Measurements from ENCODE around the gene EFNA5.

DNA sequence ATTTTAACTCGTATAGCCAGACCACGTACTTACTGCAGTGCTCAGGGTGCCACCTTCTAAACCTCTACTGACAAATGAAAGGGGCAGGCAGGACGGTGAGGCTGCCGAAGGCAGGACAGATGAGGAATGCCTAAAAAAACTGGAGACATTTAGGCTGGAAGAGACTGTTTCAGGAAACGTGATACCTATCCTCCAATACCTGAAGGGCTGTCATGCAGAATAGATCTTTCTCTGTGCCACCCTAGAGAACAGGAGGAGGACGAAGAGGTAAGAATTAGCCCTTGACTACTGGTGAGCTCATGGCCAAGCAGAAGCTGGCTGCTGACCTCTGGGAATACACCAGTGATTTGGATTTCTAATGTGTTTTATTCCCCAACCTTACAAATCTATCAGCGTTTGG is 139.4 kb downstream of the EFNA5 start:
- TF ChIP-seq SMC3 (conservative IDR thresholded peaks at IDR 0.05; ENCODE audit: poor library complexity): no peak
- TF ChIP-seq, protein P1, sequence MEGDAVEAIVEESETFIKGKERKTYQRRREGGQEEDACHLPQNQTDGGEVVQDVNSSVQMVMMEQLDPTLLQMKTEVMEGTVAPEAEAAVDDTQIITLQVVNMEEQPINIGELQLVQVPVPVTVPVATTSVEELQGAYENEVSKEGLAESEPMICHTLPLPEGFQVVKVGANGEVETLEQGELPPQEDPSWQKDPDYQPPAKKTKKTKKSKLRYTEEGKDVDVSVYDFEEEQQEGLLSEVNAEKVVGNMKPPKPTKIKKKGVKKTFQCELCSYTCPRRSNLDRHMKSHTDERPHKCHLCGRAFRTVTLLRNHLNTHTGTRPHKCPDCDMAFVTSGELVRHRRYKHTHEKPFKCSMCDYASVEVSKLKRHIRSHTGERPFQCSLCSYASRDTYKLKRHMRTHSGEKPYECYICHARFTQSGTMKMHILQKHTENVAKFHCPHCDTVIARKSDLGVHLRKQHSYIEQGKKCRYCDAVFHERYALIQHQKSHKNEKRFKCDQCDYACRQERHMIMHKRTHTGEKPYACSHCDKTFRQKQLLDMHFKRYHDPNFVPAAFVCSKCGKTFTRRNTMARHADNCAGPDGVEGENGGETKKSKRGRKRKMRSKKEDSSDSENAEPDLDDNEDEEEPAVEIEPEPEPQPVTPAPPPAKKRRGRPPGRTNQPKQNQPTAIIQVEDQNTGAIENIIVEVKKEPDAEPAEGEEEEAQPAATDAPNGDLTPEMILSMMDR (IDR thresholded peaks at IDR 0.05; ENCODE audit: poor library complexity, severe bottlenecking): no peak
- TF ChIP-seq RAD21 (conservative IDR thresholded peaks at IDR 0.05): no peak
- TF ChIP-seq POLR2AphosphoS5 (IDR thresholded peaks at IDR 0.05): no peak
- no peak for TF ChIP-seq EP300 (conservative IDR thresholded peaks at IDR 0.05; ENCODE audit: poor library complexity, severe bottlenecking)
- TF ChIP-seq EZH2 (IDR thresholded peaks at IDR 0.05; ENCODE audit: borderline replicate concordance, insufficient read depth, low read length, poor library complexity, severe bottlenecking): no peak
- TF ChIP-seq REST (IDR thresholded peaks at IDR 0.05; ENCODE audit: borderline replicate concordance): no peak

Data from neural cell (in vitro differentiated cells).